GM12801 (cell line): ENCODE measurements around the gene AUTS2.

ENCODE experiments used
- TF ChIP-seq, protein P1 (sequence below): IDR thresholded peaks from one replicate; pipeline ENCODE4 v1.5.1; 2011; ENCODE audit warnings: control low read depth; ENCODE audit not compliant: insufficient read length; ENCODE audit errors: extremely low read depth

AUTS2 gene

GRCh38 chr7:70574314-70574834, 976.1 kb downstream of the AUTS2 start:
- TF ChIP-seq, protein P1, sequence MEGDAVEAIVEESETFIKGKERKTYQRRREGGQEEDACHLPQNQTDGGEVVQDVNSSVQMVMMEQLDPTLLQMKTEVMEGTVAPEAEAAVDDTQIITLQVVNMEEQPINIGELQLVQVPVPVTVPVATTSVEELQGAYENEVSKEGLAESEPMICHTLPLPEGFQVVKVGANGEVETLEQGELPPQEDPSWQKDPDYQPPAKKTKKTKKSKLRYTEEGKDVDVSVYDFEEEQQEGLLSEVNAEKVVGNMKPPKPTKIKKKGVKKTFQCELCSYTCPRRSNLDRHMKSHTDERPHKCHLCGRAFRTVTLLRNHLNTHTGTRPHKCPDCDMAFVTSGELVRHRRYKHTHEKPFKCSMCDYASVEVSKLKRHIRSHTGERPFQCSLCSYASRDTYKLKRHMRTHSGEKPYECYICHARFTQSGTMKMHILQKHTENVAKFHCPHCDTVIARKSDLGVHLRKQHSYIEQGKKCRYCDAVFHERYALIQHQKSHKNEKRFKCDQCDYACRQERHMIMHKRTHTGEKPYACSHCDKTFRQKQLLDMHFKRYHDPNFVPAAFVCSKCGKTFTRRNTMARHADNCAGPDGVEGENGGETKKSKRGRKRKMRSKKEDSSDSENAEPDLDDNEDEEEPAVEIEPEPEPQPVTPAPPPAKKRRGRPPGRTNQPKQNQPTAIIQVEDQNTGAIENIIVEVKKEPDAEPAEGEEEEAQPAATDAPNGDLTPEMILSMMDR, result no peak

GRCh38 chr7:70574970-70575799, 976.9 kb downstream of the AUTS2 start:
- TF ChIP-seq, protein P1, result no peak

- TF ChIP-seq, protein P1, result no peak
Measured at GRCh38 chr7:70577078-70577477, 978.8 kb downstream of the AUTS2 start.

GRCh38 chr7:70578131-70578530, 979.9 kb downstream of the AUTS2 start:
- TF ChIP-seq, protein P1, result no peak

GRCh38 chr7:70579397-70580097, 981.3 kb downstream of the AUTS2 start:
- TF ChIP-seq, protein P1, result no peak

DNA sequence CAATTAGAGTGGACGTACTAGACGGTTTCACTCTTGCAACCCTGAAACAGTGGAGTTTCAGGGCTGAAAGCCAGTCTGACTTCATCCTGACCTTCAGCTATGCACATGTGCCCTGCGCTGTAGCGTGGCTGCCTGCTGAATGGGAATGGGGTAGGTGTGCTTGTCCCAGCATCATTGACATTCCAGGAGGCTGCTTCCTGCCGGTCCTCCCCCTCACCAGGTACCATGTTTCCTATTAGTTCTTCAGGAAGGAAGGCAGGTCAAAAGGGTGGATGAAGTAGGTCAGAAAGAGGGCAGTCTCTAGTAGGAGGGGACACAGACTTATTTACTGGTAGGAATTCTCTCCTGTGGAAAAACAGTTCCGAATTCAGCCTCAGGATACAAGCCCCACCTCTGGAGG, 981.9 kb downstream of the AUTS2 start:
- TF ChIP-seq, protein P1, result no peak
